Measurements from ENCODE around the gene ITGB2.

The ITGB2 gene

GRCh38 chr21:44920694-44921604, at the start of gene ITGB2:
TSS of gene ITGB2 (minus strand) at chr21:44920899. CDS start at chr21:44910782, 10,117 bp downstream.
- DNase-seq, result no peak

GRCh38 chr21:44969931-44970755, 49.4 kb upstream of the ITGB2 start:
- DNase-seq, result no peak

- no peak for DNase-seq
Measured at GRCh38 chr21:44969066-44969670, 48.5 kb upstream of the ITGB2 start.

GRCh38 chr21:44967082-44968047, 46.7 kb upstream of the ITGB2 start:
- DNase-seq, result no peak

GRCh38 chr21:44966135-44967081, 45.7 kb upstream of the ITGB2 start:
- DNase-seq, result no peak

- no peak for DNase-seq
Measured at GRCh38 chr21:44965251-44966022, 44.7 kb upstream of the ITGB2 start.

- no peak for DNase-seq
Measured at GRCh38 chr21:44964381-44964780, 43.7 kb upstream of the ITGB2 start.

- DNase-seq, result no peak
Measured at GRCh38 chr21:44962403-44962966, 41.8 kb upstream of the ITGB2 start.

GRCh38 chr21:44960141-44961092, 39.7 kb upstream of the ITGB2 start:
- no peak for DNase-seq

- no peak for DNase-seq
Measured at GRCh38 chr21:44959376-44960091, 38.8 kb upstream of the ITGB2 start.

GRCh38 chr21:44958471-44959191, 37.9 kb upstream of the ITGB2 start:
- no peak for DNase-seq

GRCh38 chr21:44957901-44958451, 37.3 kb upstream of the ITGB2 start:
- no peak for DNase-seq

- DNase-seq, result no peak
Measured at GRCh38 chr21:44957047-44957831, 36.5 kb upstream of the ITGB2 start.

- no peak for DNase-seq
Measured at GRCh38 chr21:44956356-44957046, 35.8 kb upstream of the ITGB2 start.

GRCh38 chr21:44955798-44956175, 35.1 kb upstream of the ITGB2 start:
- DNase-seq, result no peak
